Upper lobe of left lung (tissue), 6 donors: ENCODE measurements around the gene PLEKHH3. TPM values are rescaled to one million over a fixed set of nuclear protein-coding genes. Genes with fewer than 3 reads are reported as not detected.
A peak's percentile ranks its signal among the peaks of the same experiment; 100 is the strongest.
"Not testable (repeated sequence)": the region's sequence is repeated elsewhere in the genome, so short reads cannot be mapped to it uniquely, and the experiment has no call there.

Source experiments
- ATAC-seq, 2 donors: fragments of 200-7000 bp; cut with Tn5 transposase; one replicate each; pipeline ENCODE4 v1.9.1; 2022; ENCODE audit warnings: mild to moderate bottlenecking in 2 of 2, moderate library complexity in 2 of 2; ENCODE audit not compliant: low FRiP score in 2 of 2
- DNase-seq, 2 donors: peaks; one replicate each; pipeline ENCODE4 v3.0.0-alpha.2; 2019 to 2020
- H3K27ac ChIP-seq, 4 donors: fragments of 200-600 bp; sonication (generic); one replicate each; pipeline ENCODE4 v1.5.1; 2016 to 2019
- H3K27me3 ChIP-seq, 4 donors: fragments of 200-600 bp; sonication (generic); one replicate each; pipeline ENCODE4 v1.5.1; 2017 to 2019
- H3K36me3 ChIP-seq, 4 donors: fragments of 200-600 bp; sonication (generic); one replicate each; pipeline ENCODE4 v1.5.1; 2016 to 2019
- H3K4me1 ChIP-seq, 4 donors: fragments of 200-600 bp; sonication (generic); one replicate each; pipeline ENCODE4 v1.5.1; 2018 to 2019
- H3K4me3 ChIP-seq, 4 donors: fragments of 200-600 bp; sonication (generic); one replicate each; pipeline ENCODE4 v1.5.1; 2017 to 2019; ENCODE audit warnings: mild to moderate bottlenecking in 2 of 4, moderate library complexity in 1 of 4
- H3K9me3 ChIP-seq, 4 donors: fragments of 200-600 bp; sonication (generic); one replicate each; pipeline ENCODE4 v1.5.1; 2018 to 2019
- CTCF ChIP-seq, 6 experiments: fragments of 450-650 bp in 4 of 6; fragments of 200-600 bp in 2 of 6; sonication (generic) in 2 of 6; IDR thresholded peaks; one replicate each; pipeline ENCODE4 v1.5.1; 2016 to 2019; ENCODE audit warnings: antibody characterized with exemption in 6 of 6
- EP300 ChIP-seq, 4 donors: sonication (generic); formaldehyde crosslinking; IDR thresholded peaks; one replicate each; pipeline ENCODE4 v1.5.1; 2017; ENCODE audit warnings: antibody characterized with exemption in 4 of 4, control low read depth in 2 of 4
- POLR2A ChIP-seq, 4 donors: fragments of 450-650 bp; IDR thresholded peaks; one replicate each; pipeline ENCODE4 v1.5.1; 2016 to 2017; ENCODE audit warnings: antibody characterized with exemption in 4 of 4, mild to moderate bottlenecking in 2 of 4
- POLR2AphosphoS5 ChIP-seq, 2 donors: sonication (generic); formaldehyde crosslinking; IDR thresholded peaks; one replicate each; pipeline ENCODE4 v1.5.1; 2017; ENCODE audit warnings: antibody characterized with exemption in 2 of 2
- WGBS, 2 donors: methylation state at CpG; one replicate each; pipeline ENCODE4 v1.1.5; 2017 to 2018; 5-methylcytosine and 5-hydroxymethylcytosine counted together
- small RNA-seq, 4 donors: library from RNA; depleted of rRNA; stranded (forward); fragments of <200 nt; gene quantifications; one replicate each; pipeline ENCODE3, GENCODE V24; 2016
- total RNA-seq, 6 donors: library from RNA; depleted of rRNA in 4 of 6; stranded (reverse); fragments of >200 nt in 4 of 6; gene quantifications; one replicate each; pipeline versions ENCODE4 v1.1.0 to v1.2.1, GENCODE V29; 2016 to 2021
- donor health status: DM: no; HTN: no; CAD: no; lungs with moderate emphysema.
- donor health status: DM: no; HTN: yes; CAD: no; lungs with severe emphysema.

Gene PLEKHH3
- total RNA-seq, 6 donors from 2014 or later: 18.4 to 93.2 (median 28.4) TPM

GRCh38 chr17:42623732-42624596 is 52.8 kb downstream of the PLEKHH3 start:
- no peak overlapping the region for H3K27ac ChIP-seq
- H3K9me3 ChIP-seq: no peaks in the 10 kb centered on the region
- H3K36me3 ChIP-seq: no peaks in the 10 kb centered on the region
- peaks cover 0 to 3% (median under 1%) of the 10 kb centered on the region in 4 donors for H3K4me1 ChIP-seq
- 82 to 85% methylated on average over 7 of the region's 7 CpGs for WGBS, 2 donors
- no peak for DNase-seq
- TF ChIP-seq POLR2AphosphoS5 (IDR thresholded peaks at IDR 0.05) (no peak), POLR2A (IDR thresholded peaks at IDR 0.05) (no peak), CTCF (IDR thresholded peaks at IDR 0.05) (no peak), EP300 (IDR thresholded peaks at IDR 0.05) (no peak)
- no peak overlapping the region for H3K4me3 ChIP-seq
- H3K27me3 ChIP-seq: no peaks in the 10 kb centered on the region
- no peak for ATAC-seq

DNA sequence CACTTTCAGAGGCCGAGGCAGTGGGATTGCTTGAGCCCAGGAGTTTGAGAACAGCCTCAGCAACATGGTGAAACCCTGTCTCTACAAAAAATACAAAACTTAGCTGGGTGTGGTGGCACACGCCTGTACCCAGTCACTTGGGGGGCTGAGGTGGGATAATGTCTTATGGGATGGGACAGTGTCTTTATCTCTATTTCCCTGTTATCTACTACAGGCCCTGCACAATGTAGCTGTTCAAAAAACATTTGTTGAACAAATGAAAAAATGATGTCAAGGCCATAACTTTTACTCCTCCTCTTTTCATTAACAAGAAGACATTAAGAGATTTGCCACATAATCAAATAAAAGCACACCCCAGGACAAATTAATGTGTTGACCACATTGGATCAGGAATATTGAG is 53.5 kb downstream of the PLEKHH3 start:
- DNase-seq (no peak), ATAC-seq (no peak)
- no peak for TF ChIP-seq POLR2AphosphoS5 (IDR thresholded peaks at IDR 0.05)
- no peaks in the 10 kb centered on the region for H3K27me3 ChIP-seq
- WGBS, 2 donors: 87 to 88% methylated on average over 2 of the region's 2 CpGs
- no peak overlapping the region for H3K27ac ChIP-seq
- peaks cover 0 to 10% (median 8%) of the 10 kb centered on the region in 4 donors for H3K4me1 ChIP-seq
- no peaks in the 10 kb centered on the region for H3K36me3 ChIP-seq
- H3K4me3 ChIP-seq: no peak overlapping the region
- H3K9me3 ChIP-seq: no peaks in the 10 kb centered on the region

DNA sequence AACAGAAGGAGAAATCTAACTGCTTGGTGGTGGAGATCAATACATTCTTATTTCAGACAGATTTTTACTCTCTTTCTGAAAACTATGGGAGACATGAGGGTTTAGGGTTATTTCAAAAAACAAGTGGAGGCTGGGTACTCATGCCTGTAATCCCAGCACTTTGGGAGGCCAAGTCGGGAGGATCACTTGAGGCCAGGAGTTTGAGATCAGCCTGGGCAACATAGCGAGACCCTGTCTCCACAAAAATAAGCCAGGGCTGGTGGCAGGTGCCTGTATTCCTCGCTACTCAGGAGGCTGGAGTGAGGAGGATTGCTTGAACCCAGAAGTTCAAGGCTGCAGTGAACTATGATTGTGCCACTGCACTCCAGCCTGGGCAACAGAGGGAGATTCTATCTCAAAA is 54.8 kb downstream of the PLEKHH3 start:
- not testable (repeated sequence) for DNase-seq, H3K4me3 ChIP-seq, ATAC-seq, H3K27me3 ChIP-seq, H3K36me3 ChIP-seq, H3K9me3 ChIP-seq, H3K27ac ChIP-seq
- H3K4me1 ChIP-seq: peaks cover 0 to 11% (median 10%) of the 10 kb centered on the region in 4 donors
- WGBS, 2 donors: 90 to 92% methylated on average over 3 of the region's 3 CpGs

- H3K27ac ChIP-seq: no peak overlapping the region
- H3K4me1 ChIP-seq: peaks cover 0 to 11% (median 10%) of the 10 kb centered on the region in 4 donors
- peak in 1 of 2 donors; percentile 42 for ATAC-seq
- TF ChIP-seq POLR2A (IDR thresholded peaks at IDR 0.05): no peak
- TF ChIP-seq EP300 (IDR thresholded peaks at IDR 0.05): no peak
- no peak for TF ChIP-seq POLR2AphosphoS5 (IDR thresholded peaks at IDR 0.05)
- TF ChIP-seq CTCF (IDR thresholded peaks at IDR 0.05): peak in 2 of 6 experiments; percentile 15 to 16
- WGBS, 2 donors: 42 to 54% methylated on average over 8 to 9 of the region's 9 CpGs
- no peak overlapping the region for H3K4me3 ChIP-seq
- H3K9me3 ChIP-seq: no peaks in the 10 kb centered on the region
- H3K36me3 ChIP-seq: peaks cover 6 to 25% (median 21%) of the 10 kb centered on the region in 4 donors
- no peaks in the 10 kb centered on the region for H3K27me3 ChIP-seq
- DNase-seq: peak in 1 of 2 donors; percentile 73
Observed at GRCh38 chr17:42618442-42619150, 58.2 kb downstream of the PLEKHH3 start.

GRCh38 chr17:42617956-42618431 is 58.8 kb downstream of the PLEKHH3 start:
- H3K27ac ChIP-seq: no peak overlapping the region
- H3K27me3 ChIP-seq: no peaks in the 10 kb centered on the region
- H3K36me3 ChIP-seq: peaks cover 6 to 31% (median 25%) of the 10 kb centered on the region in 4 donors
- ATAC-seq (no peak), DNase-seq (no peak)
- 65 to 71% methylated on average over 4 of the region's 4 CpGs for WGBS, 2 donors
- peaks cover 0 to 11% (median 10%) of the 10 kb centered on the region in 4 donors for H3K4me1 ChIP-seq
- H3K9me3 ChIP-seq: no peaks in the 10 kb centered on the region
- H3K4me3 ChIP-seq: no peak overlapping the region
- no peak for TF ChIP-seq POLR2AphosphoS5 (IDR thresholded peaks at IDR 0.05)
- no peak for TF ChIP-seq POLR2A (IDR thresholded peaks at IDR 0.05)
- no peak for TF ChIP-seq CTCF (IDR thresholded peaks at IDR 0.05)
- TF ChIP-seq EP300 (IDR thresholded peaks at IDR 0.05): no peak

Small RNA genes lying within 50 kb of the gene (small RNA-seq; reads per million reads assigned to genes)
- gene MIR6780A: 0 to 0.06 (median 0) reads per million in 4 donors

Other genes with a start within 250 kb of the PLEKHH3 start
- gene ATP6V0A1, start 218.1 kb downstream of the PLEKHH3 start, total RNA-seq: 100 to 1,000 TPM in 3 of 6 donors, 10 to 100 TPM in 3; 68.3 to 212 (median 118) TPM
- 10 to 100 TPM; 36.7 to 97.4 (median 68.4) TPM for gene NAGLU, start 140.8 kb downstream of the PLEKHH3 start, total RNA-seq
- gene HSD17B1, start 124.1 kb downstream of the PLEKHH3 start, total RNA-seq: 1 to 10 TPM in 5 of 6 donors, not detected in 1; 1.3 to 6.3 (median 1.7) TPM
- gene COASY, start 114.8 kb downstream of the PLEKHH3 start, total RNA-seq: 10 to 100 TPM; 34.7 to 71.1 (median 51.4) TPM
- 100 to 1,000 TPM in 1 of 6 donors, 10 to 100 TPM in 5; 61.8 to 104 (median 83.5) TPM for gene MLX, start 109.9 kb downstream of the PLEKHH3 start, total RNA-seq
- 1 to 10 TPM in 5 of 6 donors, not detected in 1; 1.9 to 6.8 (median 3.8) TPM for gene PSMC3IP, start 99.3 kb downstream of the PLEKHH3 start, total RNA-seq
- 10 to 100 TPM; 47.1 to 89.7 (median 59.9) TPM for gene RETREG3, start 67.6 kb downstream of the PLEKHH3 start, total RNA-seq
- gene TUBG1, start 67.3 kb downstream of the PLEKHH3 start, total RNA-seq: 10 to 100 TPM; 27.3 to 55.4 (median 31.8) TPM
- 100 to 1,000 TPM in 1 of 6 donors, 10 to 100 TPM in 5; 12.4 to 104 (median 15.2) TPM for gene TUBG2, start 17.7 kb downstream of the PLEKHH3 start, total RNA-seq
- gene CCR10, start 4.8 kb upstream of the PLEKHH3 start, total RNA-seq: 1 to 10 TPM in 4 of 6 donors, under 1 TPM in 2; 0.30 to 2.2 (median 1.4) TPM
- 10 to 100 TPM in 1 of 6 donors, 1 to 10 TPM in 5; 1.7 to 37.7 (median 4.3) TPM for gene CNTNAP1, start 5.5 kb upstream of the PLEKHH3 start, total RNA-seq
- gene EZH1, start 68.0 kb upstream of the PLEKHH3 start, total RNA-seq: 100 to 1,000 TPM in 1 of 6 donors, 10 to 100 TPM in 5; 30.7 to 122 (median 55.0) TPM
- gene RAMP2, start 84.2 kb upstream of the PLEKHH3 start, total RNA-seq: 100 to 1,000 TPM in 1 of 6 donors, 10 to 100 TPM in 4, not detected in 1; 12.2 to 120 (median 55.8) TPM
- gene VPS25, start 96.5 kb upstream of the PLEKHH3 start, total RNA-seq: 10 to 100 TPM; 19.0 to 54.6 (median 36.7) TPM
- 1 to 10 TPM in 1 of 6 donors, under 1 TPM in 3, not detected in 2; 0.15 to 1.8 (median 0.26) TPM for gene WNK4, start 103.6 kb upstream of the PLEKHH3 start, total RNA-seq
- 10 to 100 TPM; 23.3 to 95.3 (median 67.4) TPM for gene COA3, start 121.7 kb upstream of the PLEKHH3 start, total RNA-seq
- 1 to 10 TPM in 1 of 6 donors, under 1 TPM in 4, not detected in 1; 0.22 to 1.2 (median 0.39) TPM for gene CNTD1, start 121.9 kb upstream of the PLEKHH3 start, total RNA-seq
- 100 to 1,000 TPM in 3 of 6 donors, 10 to 100 TPM in 3; 83.0 to 167 (median 101) TPM for gene BECN1, start 147.3 kb upstream of the PLEKHH3 start, total RNA-seq
- gene PSME3, start 156.4 kb upstream of the PLEKHH3 start, total RNA-seq: 100 to 1,000 TPM in 1 of 6 donors, 10 to 100 TPM in 5; 67.5 to 102 (median 75.8) TPM
- 1 to 10 TPM; 1.5 to 5.2 (median 2.9) TPM for gene AOC2, start 167.6 kb upstream of the PLEKHH3 start, total RNA-seq
- gene AOC3, start 174.2 kb upstream of the PLEKHH3 start, total RNA-seq: 100 to 1,000 TPM in 4 of 6 donors, 10 to 100 TPM in 2; 76.9 to 210 (median 111) TPM
- gene G6PC1, start 223.8 kb upstream of the PLEKHH3 start, total RNA-seq: not detected